GM21528 (cell line): ENCODE results near the gene STX4.

Experiments used
- ATAC-seq: cut with Tn5 transposase; IDR thresholded peaks from one replicate; pipeline ENCODE4 v1.9.1; 2021; ENCODE audit warnings: mild to moderate bottlenecking, moderate library complexity; ENCODE audit not compliant: unreplicated experiment, low FRiP score

The STX4 gene

DNA sequence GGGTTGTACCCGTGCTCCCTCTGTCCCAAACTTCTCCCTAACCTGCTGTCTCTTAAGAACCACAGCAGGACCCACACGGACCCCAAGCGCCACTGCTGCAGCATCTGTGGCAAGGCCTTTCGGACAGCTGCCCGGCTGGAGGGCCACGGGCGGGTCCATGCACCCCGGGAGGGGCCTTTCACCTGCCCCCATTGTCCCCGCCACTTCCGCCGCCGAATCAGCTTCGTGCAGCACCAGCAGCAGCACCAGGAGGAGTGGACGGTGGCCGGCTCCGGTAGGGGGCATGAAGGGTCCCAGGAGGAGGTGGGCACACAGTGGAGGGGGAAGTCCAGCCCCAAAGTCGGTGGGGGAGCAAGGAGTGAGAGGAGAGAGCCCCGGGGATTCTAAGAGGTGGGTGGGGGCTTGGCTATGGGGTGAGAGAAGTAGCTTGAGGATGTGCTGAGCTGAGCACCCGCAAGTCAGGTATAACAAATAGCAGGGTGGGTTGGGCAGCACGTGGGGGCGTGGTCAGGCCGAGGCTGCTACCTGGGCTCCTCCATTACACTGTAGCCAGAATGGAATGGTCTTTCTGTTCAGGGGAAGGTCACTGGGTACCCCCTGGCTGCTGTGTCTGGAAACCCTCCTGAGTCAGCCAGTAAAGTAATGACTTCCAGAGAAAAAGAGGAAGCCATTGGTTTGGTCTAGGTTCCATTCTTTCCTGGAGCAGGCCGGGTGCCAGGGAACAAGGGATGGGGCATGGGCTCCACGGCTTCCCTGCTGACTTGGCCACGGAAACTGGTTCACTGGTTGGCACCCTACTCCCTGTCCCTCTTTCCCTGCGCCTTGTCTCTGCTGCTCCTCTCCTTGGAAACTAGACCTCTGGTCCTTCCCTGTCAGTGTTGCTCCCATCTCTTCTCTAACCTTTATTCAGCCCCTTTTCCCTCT, 48.3 kb downstream of the STX4 start:
- ATAC-seq, result no peak

DNA sequence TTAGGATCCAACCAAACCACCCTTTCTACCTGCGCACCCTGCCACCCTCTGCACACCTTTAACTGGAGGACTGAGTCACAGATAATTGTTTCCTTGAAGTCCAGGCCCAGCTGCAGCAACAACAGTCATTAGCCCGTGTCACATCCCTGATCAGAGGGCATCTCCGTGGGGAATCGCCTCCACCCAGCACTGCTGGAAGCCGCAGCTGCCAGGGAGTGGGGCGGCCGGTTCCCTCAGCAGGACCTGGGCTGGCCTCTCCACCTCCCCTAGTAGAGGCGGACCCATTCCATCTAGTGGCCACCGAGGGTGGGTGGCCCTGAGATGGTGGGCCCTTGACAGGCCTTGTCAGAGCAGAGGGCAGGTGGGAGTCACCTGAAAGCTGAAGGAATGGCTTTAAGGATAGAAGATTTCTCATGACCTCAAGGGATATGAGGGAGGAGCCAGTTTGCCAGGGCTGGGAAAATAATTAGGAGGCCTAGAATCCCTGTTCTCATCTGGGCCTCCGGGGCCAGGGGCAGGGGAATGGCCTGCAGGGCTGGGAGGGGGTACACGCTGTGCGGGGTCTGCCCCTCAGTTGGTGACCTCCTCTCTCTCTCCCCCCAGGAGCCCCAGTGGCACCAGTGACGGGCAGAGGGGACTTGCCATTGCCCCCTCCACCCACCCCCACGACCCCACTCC, 49.1 kb downstream of the STX4 start:
- ATAC-seq, result no peak

DNA sequence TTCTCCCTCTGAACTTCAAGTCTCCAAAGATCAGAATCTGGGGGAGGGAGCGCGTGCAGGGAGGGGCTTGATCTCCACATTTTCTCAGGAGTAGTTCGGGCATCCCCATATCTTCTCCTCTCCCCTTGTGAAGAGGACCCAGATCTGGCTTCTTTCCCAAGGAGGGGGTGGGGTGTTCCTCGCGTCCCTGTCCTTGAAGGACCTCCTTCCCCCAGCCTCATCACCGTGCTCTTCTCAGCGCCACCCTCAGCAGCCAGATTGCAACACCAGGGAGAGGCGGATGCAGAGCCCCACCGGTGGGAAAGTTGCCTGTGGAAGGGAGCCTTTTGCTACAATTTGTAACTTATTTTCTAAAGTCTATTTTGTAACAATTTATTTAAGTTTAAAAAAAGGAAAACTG, 49.7 kb downstream of the STX4 start:
- no peak for ATAC-seq

DNA sequence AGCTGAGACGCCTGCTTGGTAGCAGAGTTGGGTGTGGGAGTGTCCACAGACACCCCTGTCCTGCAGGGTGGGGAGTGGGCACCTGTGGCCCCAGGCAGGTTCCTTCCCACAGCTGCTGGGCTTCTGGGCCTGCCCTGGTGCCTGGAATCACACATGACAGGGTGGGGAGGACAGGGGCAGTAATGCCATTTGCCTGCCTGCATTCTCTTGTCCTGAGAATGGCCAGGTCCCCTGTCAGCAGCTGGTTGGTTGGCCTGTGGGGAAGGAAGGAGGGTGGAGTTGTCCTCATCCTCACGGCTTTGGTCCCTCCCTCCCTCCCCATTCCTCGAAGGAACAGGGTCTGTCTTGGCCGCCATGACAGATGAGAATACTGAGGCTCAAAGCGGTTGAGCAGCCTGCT, 50.2 kb downstream of the STX4 start:
- ATAC-seq, result no peak

DNA sequence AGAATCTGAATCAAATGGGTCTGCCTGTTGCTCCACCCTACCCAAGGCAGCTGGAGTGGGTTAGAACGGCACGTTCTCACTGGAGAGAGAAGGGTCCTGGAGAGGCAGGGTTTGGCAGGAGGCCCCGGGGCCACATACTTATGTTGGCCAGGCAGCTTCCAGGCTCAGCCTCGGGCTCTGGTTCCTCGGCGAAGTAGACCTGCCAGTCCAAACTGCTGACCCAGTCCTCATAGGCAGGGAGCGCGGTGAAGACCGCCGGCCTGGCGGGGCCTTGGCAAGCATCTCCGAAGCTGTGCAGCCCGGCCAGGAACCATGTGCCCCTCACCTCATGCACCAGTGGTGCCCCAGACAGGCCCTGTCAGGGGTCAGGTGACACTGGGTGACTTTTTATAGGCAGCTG, 50.6 kb downstream of the STX4 start:
- no peak for ATAC-seq

DNA sequence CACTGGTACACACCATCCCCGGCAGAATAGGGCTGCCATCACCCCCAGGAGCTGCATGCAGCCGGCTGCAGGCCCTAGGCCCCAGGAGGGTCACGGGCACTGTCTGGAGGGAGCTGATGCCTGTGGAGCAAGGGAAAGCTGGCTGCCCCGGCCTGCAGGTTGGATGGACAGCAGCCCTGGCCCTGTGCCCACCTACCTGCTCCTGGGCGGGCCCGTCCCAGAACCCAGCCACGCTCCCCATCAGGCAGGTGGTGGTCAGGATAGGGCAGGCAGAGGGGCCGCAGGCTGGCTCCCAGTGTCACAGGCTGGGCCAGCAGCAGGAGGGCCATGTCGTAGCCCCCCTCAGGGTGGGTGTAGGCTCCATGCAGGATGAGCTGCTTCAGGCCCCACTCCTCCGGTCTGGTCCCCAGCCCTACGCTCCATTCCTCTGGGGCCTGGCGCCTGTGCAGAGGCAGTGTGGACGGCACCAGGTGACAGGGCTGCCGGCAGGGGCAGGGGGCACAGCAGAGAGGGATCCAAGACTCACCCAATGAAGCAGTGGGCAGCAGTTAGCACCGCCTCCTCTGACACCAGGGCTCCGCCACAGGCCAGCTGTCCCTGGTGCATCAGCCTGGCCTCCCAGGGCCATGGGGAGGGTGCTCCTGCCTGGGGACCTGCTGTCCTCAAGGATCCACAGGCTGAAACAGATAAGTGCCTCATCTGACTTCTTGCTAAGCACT, 51.4 kb downstream of the STX4 start:
- ATAC-seq, result no peak

DNA sequence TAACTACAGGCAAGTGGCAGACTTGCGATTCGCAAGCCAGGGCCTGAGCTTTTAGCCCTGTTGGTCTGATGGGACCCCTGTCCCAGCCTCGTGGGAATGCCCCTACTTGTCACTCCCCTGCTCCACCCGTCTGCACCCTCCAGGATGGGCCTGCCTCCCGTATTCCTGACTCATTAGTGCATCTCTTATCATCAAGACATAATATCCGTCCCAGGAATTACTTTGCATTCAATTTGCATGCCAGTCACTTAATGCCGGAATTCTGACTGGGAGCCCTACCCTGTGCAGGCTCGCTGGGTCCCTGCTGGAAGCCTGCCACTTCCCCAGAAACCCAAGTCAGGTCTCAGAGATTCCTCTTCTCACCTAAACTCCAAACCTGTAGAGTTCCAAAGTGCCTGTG, 52.1 kb downstream of the STX4 start:
- no peak for ATAC-seq

DNA sequence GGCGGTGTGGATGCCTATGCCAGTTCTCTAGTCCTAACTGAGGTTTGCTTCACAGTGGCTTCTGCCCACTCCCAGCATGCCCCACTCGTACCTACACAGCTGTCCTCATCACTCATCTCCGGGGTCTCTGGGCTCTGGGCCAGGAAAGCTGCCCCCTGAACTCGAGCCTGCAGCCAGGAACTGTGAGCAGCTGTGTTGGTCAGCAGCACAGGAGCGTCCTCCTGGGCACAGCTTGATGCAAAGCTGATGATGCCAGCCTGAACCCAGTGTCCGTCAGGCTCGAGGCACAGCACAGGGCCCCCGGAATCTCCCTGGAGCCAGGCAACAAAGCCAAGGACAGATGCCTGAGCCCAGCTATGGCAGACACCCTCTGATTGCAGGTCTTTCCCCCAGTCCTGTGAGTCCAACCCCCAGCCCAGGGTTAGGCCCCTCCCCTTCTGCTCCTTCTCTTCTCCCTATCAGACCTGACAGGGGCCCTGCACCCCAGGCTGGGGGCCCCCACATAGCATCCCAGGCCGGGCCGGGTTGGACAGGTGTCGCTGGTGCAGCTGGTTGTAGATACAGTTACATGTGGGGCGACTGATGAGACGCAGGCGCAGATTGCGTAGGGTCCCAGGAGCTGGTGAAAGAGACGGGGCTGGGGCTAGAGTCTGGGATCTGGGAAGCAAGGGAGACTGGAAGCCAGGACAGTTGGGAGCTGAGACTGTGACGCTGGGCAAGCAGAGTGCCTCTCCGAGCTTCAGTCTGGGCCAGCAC, 52.7 kb downstream of the STX4 start:
- ATAC-seq, result no peak

DNA sequence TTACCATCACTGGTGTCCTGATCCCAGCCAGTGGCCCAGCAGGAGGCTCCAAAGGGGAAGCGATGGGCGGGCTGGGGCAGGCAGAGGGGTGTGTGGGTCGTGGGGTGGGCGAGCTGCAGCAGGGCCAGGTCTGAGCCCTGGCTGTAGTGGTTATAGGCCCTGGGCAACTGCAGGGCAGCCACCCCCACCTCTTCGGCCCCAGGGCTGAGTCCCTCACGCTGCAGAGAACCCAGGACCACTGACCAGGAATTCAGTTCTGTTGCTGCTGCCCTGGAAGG, 53.2 kb downstream of the STX4 start:
- no peak for ATAC-seq

DNA sequence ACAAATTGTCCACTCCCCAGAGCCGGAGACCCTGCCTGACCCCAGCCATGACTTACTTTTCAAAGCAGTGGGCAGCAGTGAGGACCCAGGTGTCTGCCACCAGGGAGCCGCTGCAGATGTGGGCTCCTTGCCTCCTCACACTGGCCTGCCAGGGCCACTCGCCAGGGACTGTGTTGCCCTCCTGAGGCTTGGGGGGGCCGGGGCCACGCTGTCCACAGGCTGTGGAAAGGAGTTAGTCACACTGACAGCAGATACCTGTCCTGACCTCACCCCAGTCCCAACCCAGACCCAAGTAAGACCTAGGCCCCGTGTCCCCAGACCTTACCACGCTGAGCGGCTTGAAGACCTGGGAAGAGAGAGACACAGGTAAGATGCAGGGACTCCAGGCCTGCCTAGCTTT, 54.1 kb downstream of the STX4 start:
- ATAC-seq, result no peak

DNA sequence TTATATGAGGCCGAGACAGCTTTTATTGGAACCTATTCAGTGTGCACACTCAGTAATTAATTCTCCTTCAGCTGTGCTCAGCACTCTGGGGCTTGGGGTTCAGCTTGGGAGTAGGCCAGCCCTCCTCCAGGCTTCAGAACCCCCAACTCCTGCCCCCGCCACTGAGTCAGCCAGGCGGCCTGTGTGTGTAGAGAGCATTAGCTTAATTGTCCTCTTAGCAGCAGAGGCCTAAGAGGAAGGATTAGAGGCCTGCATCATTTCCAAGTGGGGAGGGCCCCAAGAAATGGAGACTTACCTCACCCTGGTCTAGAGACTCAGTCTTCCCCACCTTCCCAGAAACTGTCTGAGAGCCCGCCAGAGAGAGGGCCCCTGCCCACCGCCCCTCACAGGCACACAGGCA, 54.6 kb downstream of the STX4 start:
- no peak for ATAC-seq

DNA sequence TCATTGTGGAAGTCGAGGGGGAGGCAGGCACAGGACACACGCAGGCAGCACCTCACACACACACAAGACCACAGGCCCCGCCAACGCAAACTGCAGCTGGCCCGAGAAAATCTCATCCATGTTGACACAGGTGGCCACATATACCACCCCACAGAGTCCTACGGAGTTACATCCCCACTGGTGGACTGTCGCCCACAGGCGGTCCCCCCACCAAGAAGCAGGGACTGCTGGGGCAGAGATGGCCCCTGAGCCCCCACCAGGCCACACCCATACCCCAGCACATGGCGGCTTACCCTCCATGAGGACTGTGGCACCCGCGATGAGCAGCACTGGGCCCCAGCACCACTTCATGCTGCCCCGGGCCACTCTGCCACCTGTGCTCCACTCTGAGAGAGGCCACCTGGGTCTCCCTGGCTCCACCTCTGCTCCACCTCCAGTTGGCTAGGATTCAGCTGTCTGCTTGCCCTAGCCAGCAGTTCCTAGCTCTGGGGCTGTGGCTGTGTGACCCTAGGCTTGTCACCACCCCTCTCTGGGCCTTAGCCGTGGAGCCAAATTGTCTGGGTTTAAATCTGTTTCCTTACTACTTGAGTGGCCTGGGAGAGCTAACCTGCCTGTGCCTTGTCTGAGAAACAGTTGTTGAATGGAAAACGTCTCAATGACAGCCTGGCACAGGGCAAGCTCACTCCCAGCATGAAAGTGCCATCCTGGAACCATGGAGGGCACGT, 55.3 kb downstream of the STX4 start, which contains the start of gene PRSS53:
Gene PRSS53 (minus strand): TSS at position 485 of the 725 bp plus-strand sequence. CDS start 134 bp downstream, at position 351.
- no peak for ATAC-seq

DNA sequence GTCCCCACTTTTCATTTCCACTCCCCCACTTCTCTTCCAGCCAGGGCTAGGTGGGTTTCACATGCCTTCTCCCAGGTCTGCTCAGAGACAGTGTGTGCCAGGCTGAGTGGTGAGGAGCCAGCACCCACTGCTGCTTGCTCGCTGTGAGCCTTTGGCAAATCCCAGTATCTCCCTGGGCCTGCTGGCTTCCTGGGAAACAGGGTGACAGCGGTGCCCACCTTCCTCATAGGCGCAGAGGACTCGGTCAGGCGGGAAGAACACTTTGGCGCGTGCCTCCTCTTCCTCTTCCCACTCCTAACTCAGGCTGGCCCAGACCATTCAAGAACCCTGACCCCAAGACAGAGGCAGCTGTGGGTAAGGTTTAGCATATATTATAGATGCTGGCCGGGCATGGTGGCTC, 55.8 kb downstream of the STX4 start:
- no peak for ATAC-seq
